ENCODE results near the gene PPL. TPM values are rescaled to one million over a fixed set of nuclear protein-coding genes. Genes with fewer than 3 reads are reported as not detected.

Gene PPL
- total RNA-seq (1.1 TPM), polyA plus RNA-seq (ENCODE audit: insufficient read depth in 1 of 8, insufficient read length in 8 of 8, low replicate concordance in 1 of 8) (10 to 100 TPM in 1 of 8 donors, 1 to 10 TPM in 4, under 1 TPM in 3; 0.53 to 18.3 (median 1.1) TPM)
- long read RNA-seq, donor 1 = 0 reads
- long read RNA-seq, donor 2 = 0 reads
- long read RNA-seq, donor 3 = 0 reads
- long read RNA-seq, donor 4 = 0 reads
- long read RNA-seq, donor 5 = 0 reads
- long read RNA-seq, donor 6 = 0 reads
- long read RNA-seq, donor 7 = 0 reads
- long read RNA-seq, donor 8 = 0 reads
- long read RNA-seq, donor 9 = 0 reads
- long read RNA-seq, donor 10 = 0 reads
- long read RNA-seq, donor 11 = 0 reads

DNA sequence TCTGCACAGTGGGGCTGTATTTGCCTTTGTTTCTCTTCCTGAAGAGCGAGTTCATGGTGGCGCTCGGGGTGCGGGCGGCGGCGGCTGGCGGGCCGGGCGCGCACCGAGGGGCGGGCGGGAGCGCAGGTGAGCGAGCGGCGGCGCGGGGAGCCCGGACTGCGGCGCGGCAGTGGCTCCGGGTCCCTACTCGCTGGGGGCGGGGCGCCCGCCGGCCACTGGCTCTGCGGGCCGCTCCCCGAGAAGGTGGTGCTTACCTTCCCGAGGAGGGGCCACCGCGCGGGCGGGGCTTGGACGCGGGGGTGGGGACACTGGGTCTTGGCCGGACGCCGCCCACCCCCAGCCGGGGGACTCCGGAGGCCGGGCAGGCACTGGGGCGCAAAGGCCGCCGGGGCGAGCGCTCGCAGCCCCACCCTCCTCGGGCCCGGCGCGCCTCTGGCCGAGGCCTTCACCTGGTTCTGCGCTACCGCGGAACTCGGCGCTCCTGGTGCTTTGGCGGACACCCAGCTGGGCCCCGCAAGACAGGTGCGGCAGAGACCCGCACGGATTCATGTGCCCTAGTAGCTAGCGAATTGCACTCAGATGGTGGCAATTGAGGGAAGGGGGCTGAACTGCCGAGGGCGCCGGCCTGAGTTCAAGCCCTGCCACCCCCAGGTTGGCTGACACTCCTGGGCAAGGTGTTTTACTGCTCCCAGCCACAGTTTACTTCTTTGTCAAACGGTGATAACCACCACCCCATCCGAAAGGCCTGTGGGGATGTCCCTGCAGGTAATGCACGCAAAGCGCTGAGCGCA lies at the start of gene PPL:
PPL (minus strand) TSS at position 158 of the 791 bp plus-strand sequence; CDS start at position 55, 103 bp downstream.
- WGBS (ENCODE audit: insufficient coverage) = 7% methylated on average over 76 of the region's 76 CpGs
- Histone ChIP-seq H3K27ac (ENCODE audit: low read length) (no peak within 1 kb of the TSS), H3K27me3 (ENCODE audit: control insufficient read depth, insufficient read depth, low read length) (peaks cover 61% of the 10 kb centered on the region), H3K4me3 (ENCODE audit: low read length) (peak within 1 kb of the TSS; percentile 26), H3K4me1 (ENCODE audit: control insufficient read depth, insufficient read depth, low read length) (peaks cover 16% of the 10 kb centered on the region), H3K36me3 (ENCODE audit: control insufficient read depth, insufficient read depth, low read length) (no peaks in the 10 kb centered on the region), H3K9me3 (replicated peaks; ENCODE audit: control insufficient read depth, low read depth, low read length) (no peaks in the 10 kb centered on the region)
- DNase-seq = no peak

- H3K27me3 ChIP-seq (ENCODE audit: control insufficient read depth, insufficient read depth, low read length) = peaks cover 40% of the 10 kb centered on the region
- H3K9me3 ChIP-seq (replicated peaks; ENCODE audit: control insufficient read depth, low read depth, low read length) = peaks cover 3% of the 10 kb centered on the region
- no peaks in the 10 kb centered on the region for H3K36me3 ChIP-seq (ENCODE audit: control insufficient read depth, insufficient read depth, low read length)
- no peak overlapping the region for H3K4me3 ChIP-seq (ENCODE audit: low read length)
- peaks cover 10% of the 10 kb centered on the region for H3K4me1 ChIP-seq (ENCODE audit: control insufficient read depth, insufficient read depth, low read length)
- WGBS (ENCODE audit: insufficient coverage) = no CpG with 5 or more reads among the region's 5 CpGs
- DNase-seq = no peak
- no peak overlapping the region for H3K27ac ChIP-seq (ENCODE audit: low read length)
These were observed 47.4 kb upstream of the PPL start for GRCh38 chr16:4984174-4984990.

- H3K27ac ChIP-seq (ENCODE audit: low read length) = peak overlapping the region; percentile 29
- no peaks in the 10 kb centered on the region for H3K36me3 ChIP-seq (ENCODE audit: control insufficient read depth, insufficient read depth, low read length)
- 50% methylated on average over 12 of the region's 20 CpGs for WGBS (ENCODE audit: insufficient coverage)
- peaks cover 10% of the 10 kb centered on the region for H3K4me1 ChIP-seq (ENCODE audit: control insufficient read depth, insufficient read depth, low read length)
- H3K9me3 ChIP-seq (replicated peaks; ENCODE audit: control insufficient read depth, low read depth, low read length) = peaks cover 3% of the 10 kb centered on the region
- peak; percentile 32 for DNase-seq
- H3K27me3 ChIP-seq (ENCODE audit: control insufficient read depth, insufficient read depth, low read length) = peaks cover 20% of the 10 kb centered on the region
- no peak overlapping the region for H3K4me3 ChIP-seq (ENCODE audit: low read length)
These were observed 45.3 kb upstream of the PPL start for GRCh38 chr16:4982056-4982867.

GRCh38 chr16:4981473-4981872 lies 44.5 kb upstream of the PPL start:
- 73% methylated on average over 4 of the region's 7 CpGs for WGBS (ENCODE audit: insufficient coverage)

GRCh38 chr16:4980691-4981090 lies 43.7 kb upstream of the PPL start:
- 77% methylated on average over 6 of the region's 10 CpGs for WGBS (ENCODE audit: insufficient coverage)
- no peak for DNase-seq
- Histone ChIP-seq H3K27ac (ENCODE audit: low read length) (no peak overlapping the region), H3K4me3 (ENCODE audit: low read length) (no peak overlapping the region), H3K9me3 (replicated peaks; ENCODE audit: control insufficient read depth, low read depth, low read length) (peaks cover 3% of the 10 kb centered on the region), H3K36me3 (ENCODE audit: control insufficient read depth, insufficient read depth, low read length) (no peaks in the 10 kb centered on the region), H3K4me1 (ENCODE audit: control insufficient read depth, insufficient read depth, low read length) (peaks cover 14% of the 10 kb centered on the region), H3K27me3 (ENCODE audit: control insufficient read depth, insufficient read depth, low read length) (peaks cover 12% of the 10 kb centered on the region)

More at GRCh38 chr16:4981473-4981872, 44.5 kb upstream of the PPL start:
- Histone ChIP-seq H3K4me3 (ENCODE audit: low read length) (no peak overlapping the region), H3K4me1 (ENCODE audit: control insufficient read depth, insufficient read depth, low read length) (peaks cover 11% of the 10 kb centered on the region), H3K36me3 (ENCODE audit: control insufficient read depth, insufficient read depth, low read length) (no peaks in the 10 kb centered on the region), H3K27me3 (ENCODE audit: control insufficient read depth, insufficient read depth, low read length) (peaks cover 16% of the 10 kb centered on the region), H3K9me3 (replicated peaks; ENCODE audit: control insufficient read depth, low read depth, low read length) (peaks cover 3% of the 10 kb centered on the region), H3K27ac (ENCODE audit: low read length) (no peak overlapping the region)
- DNase-seq = no peak

DNA sequence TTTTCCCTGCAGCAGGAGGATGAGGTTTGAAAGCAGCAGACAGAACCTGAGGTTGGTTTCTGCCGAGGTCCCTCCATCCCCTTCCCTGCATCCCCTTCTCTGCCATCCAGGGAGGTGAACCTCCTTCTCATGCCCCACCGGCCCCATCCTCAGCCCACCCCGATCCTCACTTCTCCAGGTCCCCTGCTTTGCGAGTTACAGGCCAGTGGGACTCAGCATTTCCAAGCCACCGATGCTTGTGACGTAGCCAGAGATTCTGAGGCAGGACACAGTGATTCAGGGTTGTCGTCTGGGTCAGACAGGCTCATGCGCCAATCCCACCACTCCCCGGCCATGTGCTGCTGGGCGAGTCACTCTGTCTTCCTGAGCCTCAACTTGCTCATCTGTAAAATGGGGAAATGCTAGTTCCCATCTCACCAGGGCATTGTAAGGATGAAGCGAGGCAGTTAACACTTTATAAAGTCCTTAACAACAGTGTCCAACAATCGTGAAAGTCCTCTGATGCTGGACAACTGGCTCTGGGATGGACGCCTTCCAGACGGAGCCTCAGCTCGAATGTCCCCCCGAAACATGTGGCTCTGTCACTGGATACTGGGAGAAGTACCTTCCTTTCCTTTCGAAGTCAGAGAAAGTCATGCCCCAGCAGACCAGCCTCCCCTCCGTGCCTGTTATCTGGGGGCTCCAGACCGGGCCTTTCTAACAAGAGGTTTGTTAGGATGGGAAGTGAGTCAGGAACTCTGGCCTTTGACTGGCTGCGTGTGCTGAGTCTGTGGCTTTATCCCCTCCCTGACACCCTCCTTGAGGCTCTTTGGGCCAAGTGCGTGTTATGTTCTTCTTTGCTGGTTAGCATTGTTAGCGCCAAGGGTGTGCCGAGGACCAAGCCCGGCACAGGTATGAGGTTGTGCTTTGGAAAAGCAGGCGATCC lies 43.0 kb upstream of the PPL start:
- H3K4me1 ChIP-seq (ENCODE audit: control insufficient read depth, insufficient read depth, low read length) = peaks cover 14% of the 10 kb centered on the region
- no peak overlapping the region for H3K27ac ChIP-seq (ENCODE audit: low read length)
- no peak overlapping the region for H3K4me3 ChIP-seq (ENCODE audit: low read length)

DNA sequence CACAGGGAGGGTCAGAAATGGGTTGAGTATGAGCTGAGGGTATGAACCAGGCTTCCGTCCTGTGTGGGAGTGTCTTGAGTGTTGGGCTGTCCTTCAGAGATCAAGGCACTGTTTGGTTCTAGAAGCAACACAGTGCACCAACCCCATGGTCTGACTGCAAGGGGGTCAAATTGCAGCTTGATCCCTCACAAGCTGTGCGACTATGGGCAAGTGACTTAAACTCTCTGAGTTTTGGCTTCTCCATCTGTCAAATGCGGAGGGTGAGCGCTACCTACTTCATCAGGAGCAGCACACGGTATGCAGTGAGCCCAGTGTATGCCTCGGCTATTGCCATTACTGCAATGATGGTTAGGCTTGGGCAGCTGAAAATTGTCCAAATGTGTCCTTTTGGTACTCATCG lies 42.2 kb upstream of the PPL start:
- no peak for DNase-seq
- 74% methylated on average over 5 of the region's 7 CpGs for WGBS (ENCODE audit: insufficient coverage)
- Histone ChIP-seq H3K4me1 (ENCODE audit: control insufficient read depth, insufficient read depth, low read length) (peaks cover 14% of the 10 kb centered on the region), H3K27me3 (ENCODE audit: control insufficient read depth, insufficient read depth, low read length) (peaks cover 10% of the 10 kb centered on the region), H3K36me3 (ENCODE audit: control insufficient read depth, insufficient read depth, low read length) (no peaks in the 10 kb centered on the region), H3K4me3 (ENCODE audit: low read length) (no peak overlapping the region), H3K9me3 (replicated peaks; ENCODE audit: control insufficient read depth, low read depth, low read length) (peaks cover 2% of the 10 kb centered on the region), H3K27ac (ENCODE audit: low read length) (no peak overlapping the region)

More for the DNA sequence above, 43.0 kb upstream of the PPL start:
- peaks cover 10% of the 10 kb centered on the region for H3K27me3 ChIP-seq (ENCODE audit: control insufficient read depth, insufficient read depth, low read length)
- whole genome bisulfite sequencing (ENCODE audit: insufficient coverage) = 75% methylated on average over 13 of the region's 25 CpGs
- DNase-seq = no peak
- no peaks in the 10 kb centered on the region for H3K36me3 ChIP-seq (ENCODE audit: control insufficient read depth, insufficient read depth, low read length)
- peaks cover 3% of the 10 kb centered on the region for H3K9me3 ChIP-seq (replicated peaks; ENCODE audit: control insufficient read depth, low read depth, low read length)

DNA sequence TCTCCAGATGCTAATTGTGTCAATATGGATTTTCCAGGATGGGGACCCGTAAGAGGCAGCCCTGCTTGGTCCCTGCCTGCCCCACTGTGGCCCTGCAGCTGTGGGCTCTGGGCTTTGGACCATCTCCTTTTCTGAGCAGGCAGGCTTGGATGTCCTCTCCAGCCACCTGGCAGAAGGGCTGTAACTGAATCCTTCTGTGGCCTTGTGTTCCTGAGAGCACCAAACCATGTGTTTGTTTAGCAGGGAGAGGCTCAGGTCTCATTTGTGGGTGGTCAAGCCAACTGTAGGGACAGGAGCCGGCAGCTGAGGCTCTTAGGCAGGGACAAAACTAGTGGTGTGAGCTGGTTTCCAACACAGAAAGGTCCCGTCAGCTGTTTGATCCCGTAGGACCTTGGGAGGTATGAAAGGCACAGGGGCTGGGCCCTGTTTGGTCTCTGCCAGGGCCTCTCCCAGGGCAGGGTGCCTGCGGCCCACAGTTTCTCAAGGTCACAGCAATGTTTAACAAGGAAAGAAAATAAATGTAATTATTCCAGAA lies 39.7 kb upstream of the PPL start:
- H3K36me3 ChIP-seq (ENCODE audit: control insufficient read depth, insufficient read depth, low read length) = no peaks in the 10 kb centered on the region
- peak; percentile 50 for DNase-seq
- no peaks in the 10 kb centered on the region for H3K9me3 ChIP-seq (replicated peaks; ENCODE audit: control insufficient read depth, low read depth, low read length)
- H3K4me3 ChIP-seq (ENCODE audit: low read length) = no peak overlapping the region
- H3K4me1 ChIP-seq (ENCODE audit: control insufficient read depth, insufficient read depth, low read length) = peaks cover 5% of the 10 kb centered on the region
- peaks cover 4% of the 10 kb centered on the region for H3K27me3 ChIP-seq (ENCODE audit: control insufficient read depth, insufficient read depth, low read length)
- H3K27ac ChIP-seq (ENCODE audit: low read length) = no peak overlapping the region
- WGBS (ENCODE audit: insufficient coverage) = 54% methylated on average over 4 of the region's 5 CpGs

Data from muscle of leg (tissue), 16 donors.